Hepatocyte (in vitro differentiated cells): ENCODE data around the gene KNDC1. TPM values are rescaled to one million over a fixed set of nuclear protein-coding genes. Genes with fewer than 3 reads are reported as not detected.

Experiments used
- DNase-seq: peaks from one replicate; pipeline ENCODE4 v3.0.0-alpha.2; 2016; ENCODE audit warnings: low spot score
- H2AFZ ChIP-seq: fragments of 200-600 bp; sonication (generic); 2 replicates; pipeline ENCODE4 v1.6.0; 2016; ENCODE audit warnings: antibody characterized with exemption, mild to moderate bottlenecking
- H3K27ac ChIP-seq: fragments of 200-600 bp; sonication (generic); 2 replicates; pipeline ENCODE4 v1.5.1; 2016; ENCODE audit warnings: mild to moderate bottlenecking
- H3K27me3 ChIP-seq: fragments of 200-600 bp; sonication (generic); 2 replicates; pipeline ENCODE4 v1.6.1; 2016
- H3K36me3 ChIP-seq: fragments of 200-600 bp; sonication (generic); replicated peaks from 2 replicates; pipeline ENCODE4 v1.5.1; 2016; ENCODE audit warnings: low read depth; ENCODE audit not compliant: insufficient read depth
- H3K4me1 ChIP-seq: fragments of 200-600 bp; sonication (generic); 2 replicates; pipeline ENCODE4 v1.5.1; 2016; ENCODE audit warnings: mild to moderate bottlenecking, moderate library complexity; ENCODE audit not compliant: insufficient read depth
- H3K4me2 ChIP-seq: fragments of 200-600 bp; sonication (generic); 2 replicates; pipeline ENCODE4 v1.6.0; 2016
- H3K4me3 ChIP-seq: fragments of 200-600 bp; sonication (generic); 2 replicates; pipeline ENCODE4 v1.5.1; 2016; ENCODE audit warnings: mild to moderate bottlenecking
- H3K79me2 ChIP-seq: fragments of 200-600 bp; sonication (generic); 2 replicates; pipeline ENCODE4 v1.6.0; 2017; ENCODE audit warnings: mild to moderate bottlenecking
- H3K9me2 ChIP-seq: fragments of 200-600 bp; sonication (generic); replicated peaks from 2 replicates; pipeline ENCODE4 v1.6.0; 2017; ENCODE audit warnings: mild to moderate bottlenecking; ENCODE audit not compliant: insufficient read depth
- H3K9me3 ChIP-seq: fragments of 200-600 bp; sonication (generic); 2 replicates; pipeline ENCODE4 v1.5.1; 2016; ENCODE audit warnings: low read depth, mild to moderate bottlenecking
- H4K20me1 ChIP-seq: fragments of 200-600 bp; sonication (generic); 2 replicates; pipeline ENCODE4 v1.6.0; 2016; ENCODE audit warnings: mild to moderate bottlenecking; ENCODE audit not compliant: insufficient read depth, poor library complexity, severe bottlenecking
- EZH2 ChIP-seq: fragments of 200-600 bp; sonication (generic); IDR thresholded peaks from 2 replicates; pipeline ENCODE4 v1.6.1; 2016; ENCODE audit warnings: antibody characterized with exemption, mild to moderate bottlenecking, borderline replicate concordance
- EZH2phosphoT487 ChIP-seq: fragments of 200-600 bp; sonication (generic); IDR thresholded peaks from one replicate; pipeline ENCODE4 v1.6.1; 2018; ENCODE audit warnings: antibody characterized with exemption, mild to moderate bottlenecking, low read depth, moderate library complexity; ENCODE audit not compliant: unreplicated experiment, severe bottlenecking
- WGBS: methylation state at CpG from one replicate; pipeline ENCODE4 v1.1.6; 2016; ENCODE audit warnings: low lambda C conversion rate; ENCODE audit errors: missing lambda C conversion rate; 5-methylcytosine and 5-hydroxymethylcytosine counted together
- microRNA counts: library from miRNA; unstranded; fragments of <30 nt; microRNA quantifications from one replicate; lab custom pipeline; 2017
- microRNA-seq: library from miRNA; unstranded; fragments of <30 nt; microRNA quantifications from one replicate; pipeline ENCODE4, GENCODE V29; 2017
- polyA plus RNA-seq: library from polyadenylated mRNA; unstranded; fragments of >200 nt; fragmentation: Nextera tagmentation; extraction: Ambion mirVana; gene quantifications from 2 replicates; pipeline ENCODE4 v1.2.1, GENCODE V29; 2016
- total RNA-seq: library from RNA; depleted of rRNA; stranded (reverse); fragments of >200 nt; gene quantifications from 2 replicates; pipeline ENCODE4 v1.2.3, GENCODE V29; 2014
- TF ChIP-seq, protein P1 (sequence below): fragments of 200-600 bp; sonication (generic); IDR thresholded peaks from 2 replicates; pipeline ENCODE4 v1.5.1; 2016; ENCODE audit warnings: antibody characterized with exemption, mild to moderate bottlenecking; ENCODE audit not compliant: poor library complexity

The KNDC1 gene
- total and polyA plus RNA-seq, 2 experiments from 2014 or later = 3.8 to 4.3 TPM

DNA sequence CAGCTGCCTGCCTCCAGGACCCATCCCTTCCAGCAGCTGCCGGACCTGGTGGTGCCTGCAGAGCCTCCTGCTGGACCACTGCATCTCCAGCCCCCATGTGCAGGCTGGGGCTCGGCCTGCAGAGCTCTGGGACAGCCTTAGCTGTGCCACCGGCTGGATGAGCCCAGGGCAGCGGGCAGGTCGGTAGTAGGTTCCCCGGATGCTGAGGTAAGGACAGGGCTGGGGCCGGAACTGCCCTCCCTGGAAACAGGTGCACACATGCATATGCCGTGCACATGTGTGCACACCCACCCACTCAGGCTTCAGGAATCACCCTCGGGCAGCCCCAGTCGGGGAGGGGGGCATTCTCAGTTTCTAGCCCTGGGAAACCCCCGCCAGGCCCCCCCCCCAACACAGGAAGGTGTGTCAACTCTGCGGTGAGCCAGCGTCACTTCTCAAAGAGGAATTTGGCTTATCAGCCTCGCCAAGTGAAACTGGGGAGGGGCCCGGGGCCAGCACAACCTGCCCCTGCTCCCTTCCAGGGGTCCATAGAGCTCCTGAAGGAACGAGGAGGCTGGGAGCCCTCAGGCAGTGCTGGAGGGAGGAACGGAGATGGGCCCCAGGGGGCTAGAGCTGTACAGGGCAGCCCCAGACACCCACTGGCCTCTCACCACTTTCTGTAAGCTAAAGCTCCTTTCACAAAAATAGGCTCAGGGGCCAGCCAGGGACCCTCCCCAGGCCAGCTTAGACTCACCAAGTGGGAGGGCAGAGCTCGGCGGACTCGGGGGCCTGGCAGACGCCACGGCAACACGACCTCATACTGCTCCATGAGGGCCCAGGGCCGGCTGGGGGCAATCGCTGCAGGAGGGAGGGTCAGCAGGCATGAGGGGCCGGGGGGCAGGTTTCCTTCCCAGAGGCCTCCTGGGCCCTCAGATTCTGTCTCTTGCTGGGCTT, 115.0 kb downstream of the KNDC1 start:
- TF ChIP-seq EZH2phosphoT487 (no peak), EZH2 (no peak)
- TF ChIP-seq, protein P1, sequence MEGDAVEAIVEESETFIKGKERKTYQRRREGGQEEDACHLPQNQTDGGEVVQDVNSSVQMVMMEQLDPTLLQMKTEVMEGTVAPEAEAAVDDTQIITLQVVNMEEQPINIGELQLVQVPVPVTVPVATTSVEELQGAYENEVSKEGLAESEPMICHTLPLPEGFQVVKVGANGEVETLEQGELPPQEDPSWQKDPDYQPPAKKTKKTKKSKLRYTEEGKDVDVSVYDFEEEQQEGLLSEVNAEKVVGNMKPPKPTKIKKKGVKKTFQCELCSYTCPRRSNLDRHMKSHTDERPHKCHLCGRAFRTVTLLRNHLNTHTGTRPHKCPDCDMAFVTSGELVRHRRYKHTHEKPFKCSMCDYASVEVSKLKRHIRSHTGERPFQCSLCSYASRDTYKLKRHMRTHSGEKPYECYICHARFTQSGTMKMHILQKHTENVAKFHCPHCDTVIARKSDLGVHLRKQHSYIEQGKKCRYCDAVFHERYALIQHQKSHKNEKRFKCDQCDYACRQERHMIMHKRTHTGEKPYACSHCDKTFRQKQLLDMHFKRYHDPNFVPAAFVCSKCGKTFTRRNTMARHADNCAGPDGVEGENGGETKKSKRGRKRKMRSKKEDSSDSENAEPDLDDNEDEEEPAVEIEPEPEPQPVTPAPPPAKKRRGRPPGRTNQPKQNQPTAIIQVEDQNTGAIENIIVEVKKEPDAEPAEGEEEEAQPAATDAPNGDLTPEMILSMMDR = no peak
- Histone ChIP-seq H3K4me1 (peaks cover 42% of the 10 kb centered on the region), H3K36me3 (no peaks in the 10 kb centered on the region), H3K79me2 (no peaks in the 10 kb centered on the region), H3K4me3 (no peak overlapping the region), H2AFZ (no peak overlapping the region), H3K27me3 (peaks cover 13% of the 10 kb centered on the region), H3K27ac (no peak overlapping the region), H4K20me1 (no peaks in the 10 kb centered on the region), H3K9me2 (no peaks in the 10 kb centered on the region), H3K4me2 (no peak overlapping the region), H3K9me3 (no peaks in the 10 kb centered on the region)
- 66% methylated on average over 23 of the region's 26 CpGs for WGBS
- DNase-seq = peak; percentile 42

DNA sequence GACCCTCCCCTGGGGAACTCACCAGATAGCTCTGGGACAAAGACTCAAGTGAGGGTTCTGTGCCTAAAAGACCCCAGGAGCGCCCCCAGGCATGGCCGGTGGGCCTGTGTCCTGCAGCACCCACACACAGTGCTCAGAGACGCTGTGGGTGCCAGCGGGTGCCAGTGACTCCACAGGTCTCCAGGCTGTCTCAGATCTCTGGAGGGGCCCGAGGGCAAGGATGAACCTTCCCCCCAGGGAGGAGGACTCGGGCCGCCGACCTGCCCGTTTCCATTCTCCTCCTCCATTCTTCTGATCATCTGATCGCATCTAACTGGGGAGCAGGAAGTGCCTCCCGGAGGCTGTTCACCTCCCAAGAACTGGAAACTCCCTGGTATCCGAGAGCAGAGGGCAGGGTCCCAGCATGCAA, 115.7 kb downstream of the KNDC1 start:
- H3K36me3 ChIP-seq = no peaks in the 10 kb centered on the region
- TF ChIP-seq, protein P1 = no peak
- TF ChIP-seq EZH2 (no peak), EZH2phosphoT487 (no peak)
- no peaks in the 10 kb centered on the region for H3K9me2 ChIP-seq
- H3K4me3 ChIP-seq = no peak overlapping the region
- 58% methylated on average over 11 of the region's 12 CpGs for WGBS
- peaks cover 42% of the 10 kb centered on the region for H3K4me1 ChIP-seq
- no peaks in the 10 kb centered on the region for H4K20me1 ChIP-seq
- no peak for DNase-seq
- peak overlapping the region; percentile 89 for H3K4me2 ChIP-seq
- no peaks in the 10 kb centered on the region for H3K9me3 ChIP-seq
- H3K27me3 ChIP-seq = peaks cover 13% of the 10 kb centered on the region
- H3K27ac ChIP-seq = no peak overlapping the region
- H2AFZ ChIP-seq = no peak overlapping the region
- H3K79me2 ChIP-seq = no peaks in the 10 kb centered on the region

MicroRNA genes within 50 kb of the gene (microRNA counts, 767-probe panel; counts per million panel counts)
- microRNA hsa-miR-202-3p (lab: Ali Mortazavi, UCI) = not detected

Small RNA genes lying within 50 kb of the gene (microRNA-seq; reads per million reads assigned to microRNA genes)
- gene MIR202 = not detected

Other genes starting within 250 kb of the KNDC1 start
- gene CFAP46, start 217.6 kb upstream of the KNDC1 start, total RNA-seq = 1.6 and 2.4 TPM in 2 replicates
- 1.5 and 2.2 TPM in 2 replicates for gene CFAP46, start 217.6 kb upstream of the KNDC1 start, polyA plus RNA-seq
- gene ADGRA1, start 72.3 kb upstream of the KNDC1 start, total RNA-seq = 0.47 TPM in 1 of 2 replicates, not detected in the other
- gene ADGRA1, start 72.3 kb upstream of the KNDC1 start, polyA plus RNA-seq = not detected in 2 replicates
- gene UTF1, start 70.0 kb downstream of the KNDC1 start, total RNA-seq = not detected in 2 replicates
- gene UTF1, start 70.0 kb downstream of the KNDC1 start, polyA plus RNA-seq = not detected in 2 replicates
- not detected in 2 replicates for gene VENTX, start 77.6 kb downstream of the KNDC1 start, total RNA-seq
- not detected in 2 replicates for gene VENTX, start 77.6 kb downstream of the KNDC1 start, polyA plus RNA-seq
- gene ADAM8, start 116.6 kb downstream of the KNDC1 start, total RNA-seq = 1.9 and 5.1 TPM in 2 replicates
- 3.0 and 5.4 TPM in 2 replicates for gene ADAM8, start 116.6 kb downstream of the KNDC1 start, polyA plus RNA-seq
- 39.9 and 44.8 TPM in 2 replicates for gene TUBGCP2, start 148.7 kb downstream of the KNDC1 start, total RNA-seq
- 51.5 and 54.7 TPM in 2 replicates for gene TUBGCP2, start 148.7 kb downstream of the KNDC1 start, polyA plus RNA-seq
- 26.1 and 36.9 TPM in 2 replicates for gene ZNF511, start 148.7 kb downstream of the KNDC1 start, total RNA-seq
- 48.5 and 56.9 TPM in 2 replicates for gene ZNF511, start 148.7 kb downstream of the KNDC1 start, polyA plus RNA-seq
- 2.3 TPM in 1 of 2 replicates, not detected in the other for gene CALY, start 176.7 kb downstream of the KNDC1 start, total RNA-seq
- 3.1 and 3.7 TPM in 2 replicates for gene CALY, start 176.7 kb downstream of the KNDC1 start, polyA plus RNA-seq
- gene PRAP1, start 187.2 kb downstream of the KNDC1 start, total RNA-seq = 146 and 156 TPM in 2 replicates
- 178 and 324 TPM in 2 replicates for gene PRAP1, start 187.2 kb downstream of the KNDC1 start, polyA plus RNA-seq
- gene FUOM, start 197.8 kb downstream of the KNDC1 start, total RNA-seq = 17.3 and 34.6 TPM in 2 replicates
- 31.1 and 35.0 TPM in 2 replicates for gene FUOM, start 197.8 kb downstream of the KNDC1 start, polyA plus RNA-seq
- gene ECHS1, start 213.1 kb downstream of the KNDC1 start, total RNA-seq = 146 TPM in 2 replicates
- gene ECHS1, start 213.1 kb downstream of the KNDC1 start, polyA plus RNA-seq = 167 and 204 TPM in 2 replicates
- gene PAOX, start 219.0 kb downstream of the KNDC1 start, total RNA-seq = 11.5 and 12.7 TPM in 2 replicates
- 19.6 and 27.6 TPM in 2 replicates for gene PAOX, start 219.0 kb downstream of the KNDC1 start, polyA plus RNA-seq
- gene MTG1, start 233.9 kb downstream of the KNDC1 start, total RNA-seq = 53.2 and 57.0 TPM in 2 replicates
- gene MTG1, start 233.9 kb downstream of the KNDC1 start, polyA plus RNA-seq = 154 and 180 TPM in 2 replicates